ENCODE measurements around the gene REXO2. TPM values are rescaled to one million over a fixed set of nuclear protein-coding genes. Genes with fewer than 3 reads are reported as not detected.

REXO2 gene
- total and polyA plus RNA-seq, 2 of the 4 experiments (the other 2 are of a cell fraction): 179 to 255 TPM

DNA sequence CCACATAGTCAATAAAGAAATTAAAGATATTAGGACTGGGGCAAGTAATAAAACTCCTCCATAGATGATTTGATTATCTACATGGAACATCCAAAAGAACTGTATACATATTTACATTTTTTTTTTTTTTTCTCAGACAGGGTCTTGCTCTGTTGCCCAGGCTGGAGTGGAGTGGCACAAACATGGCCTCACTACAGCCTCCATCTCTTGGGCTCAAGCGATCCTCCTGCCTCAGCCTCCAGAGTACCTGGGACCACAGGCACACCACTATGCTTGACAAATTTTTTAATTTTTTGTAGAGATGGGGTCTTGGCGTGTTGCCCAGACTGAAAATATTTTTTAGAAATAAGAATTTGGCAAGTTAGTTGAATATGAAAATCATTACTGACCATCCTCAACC is 24.7 kb downstream of the REXO2 start:
- Histone ChIP-seq H3K4me3 (ENCODE audit: insufficient read depth, low read depth, low read length) (no peak overlapping the region), H3K9ac (ENCODE audit: low read depth, low read length) (no peak overlapping the region), H3K9me3 (ENCODE audit: control insufficient read depth, insufficient read depth, low read length) (no peaks in the 10 kb centered on the region), H3K4ac (ENCODE audit: low read depth, low read length) (no peak overlapping the region), H4K91ac (ENCODE audit: insufficient read depth, low read depth, low read length) (no peak overlapping the region), H2AFZ (replicated peaks; ENCODE audit: low read length, poor library complexity) (no peak overlapping the region), H3K36me3 (ENCODE audit: control insufficient read depth, insufficient read depth, low read length) (no peaks in the 10 kb centered on the region), H4K8ac (ENCODE audit: low read depth in 2 of 2, low read length in 2 of 2) (no peak overlapping the region), H4K5ac (ENCODE audit: low read depth, low read length) (no peak overlapping the region), H2BK5ac (ENCODE audit: low read depth, low read length, poor library complexity, severe bottlenecking) (no peak overlapping the region), H3K27ac (ENCODE audit: insufficient read depth, low read length) (no peak overlapping the region), H2BK15ac (ENCODE audit: low read depth, low read length) (no peak overlapping the region), H2AK5ac (ENCODE audit: low read depth, low read length) (no peak overlapping the region), H3K56ac (ENCODE audit: extremely low read depth, insufficient read depth, low read length) (no peak overlapping the region), H2BK20ac (ENCODE audit: low read depth, low read length) (no peak overlapping the region), H3K4me1 (ENCODE audit: control insufficient read depth, insufficient read depth, low read length) (no peaks in the 10 kb centered on the region), H3K79me1 (ENCODE audit: low read depth in 1 of 2, low read length in 2 of 2) (no peaks in the 10 kb centered on the region), H3K27me3 (ENCODE audit: control insufficient read depth, insufficient read depth, low read length) (no peaks in the 10 kb centered on the region), H2BK120ac (ENCODE audit: low read depth, low read length) (no peak overlapping the region), H4K20me1 (ENCODE audit: insufficient read depth, low read length) (no peaks in the 10 kb centered on the region), H2AK9ac (replicated peaks; ENCODE audit: low read depth, low read length, poor library complexity) (no peak overlapping the region), H3K23ac (ENCODE audit: low read depth, low read length) (no peak overlapping the region), H3K18ac (ENCODE audit: low read depth, low read length) (no peak overlapping the region), H3K9me1 (ENCODE audit: insufficient read depth, low read length) (no peaks in the 10 kb centered on the region), H3K14ac (replicated peaks; ENCODE audit: low read depth, low read length) (no peak overlapping the region), H3K4me2 (ENCODE audit: low read depth, low read length) (no peak overlapping the region)
- ATAC-seq (ENCODE audit: low read depth) (no peak), DNase-seq (no peak)
- no TSS peak for BruUV-seq (replicated peaks)
- ChIA-PET CTCF (no interaction called here), POLR2A (ENCODE audit: unreplicated experiment) (no interaction called here)
- dilution Hi-C loops (cut with HindIII; ENCODE audit: low sequenced_read_pairs, unreplicated experiment): no loop called here
- intact Hi-C loops (cut with micrococcal nuclease): no loop called here
- in situ Hi-C loops (cut with MboI; ENCODE audit: low sequenced_read_pairs): no loop called here
- no peak for TF ChIP-seq CTCF (conservative IDR thresholded peaks at IDR 0.05; ENCODE audit: low read depth, low read length)
- TF ChIP-seq NFE2L2 (IDR thresholded peaks at IDR 0.05; ENCODE audit: low read depth, low read length): no peak
- no peak for TF ChIP-seq RCOR1 (IDR thresholded peaks at IDR 0.05; ENCODE audit: insufficient replicate concordance, low read length)
- TF ChIP-seq, protein P1, sequence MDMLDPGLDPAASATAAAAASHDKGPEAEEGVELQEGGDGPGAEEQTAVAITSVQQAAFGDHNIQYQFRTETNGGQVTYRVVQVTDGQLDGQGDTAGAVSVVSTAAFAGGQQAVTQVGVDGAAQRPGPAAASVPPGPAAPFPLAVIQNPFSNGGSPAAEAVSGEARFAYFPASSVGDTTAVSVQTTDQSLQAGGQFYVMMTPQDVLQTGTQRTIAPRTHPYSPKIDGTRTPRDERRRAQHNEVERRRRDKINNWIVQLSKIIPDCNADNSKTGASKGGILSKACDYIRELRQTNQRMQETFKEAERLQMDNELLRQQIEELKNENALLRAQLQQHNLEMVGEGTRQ (IDR thresholded peaks at IDR 0.05; ENCODE audit: low read depth, low read length): no peak
- no peak for TF ChIP-seq RAD21 (IDR thresholded peaks at IDR 0.05; ENCODE audit: low read length)
- TF ChIP-seq, protein P2, sequence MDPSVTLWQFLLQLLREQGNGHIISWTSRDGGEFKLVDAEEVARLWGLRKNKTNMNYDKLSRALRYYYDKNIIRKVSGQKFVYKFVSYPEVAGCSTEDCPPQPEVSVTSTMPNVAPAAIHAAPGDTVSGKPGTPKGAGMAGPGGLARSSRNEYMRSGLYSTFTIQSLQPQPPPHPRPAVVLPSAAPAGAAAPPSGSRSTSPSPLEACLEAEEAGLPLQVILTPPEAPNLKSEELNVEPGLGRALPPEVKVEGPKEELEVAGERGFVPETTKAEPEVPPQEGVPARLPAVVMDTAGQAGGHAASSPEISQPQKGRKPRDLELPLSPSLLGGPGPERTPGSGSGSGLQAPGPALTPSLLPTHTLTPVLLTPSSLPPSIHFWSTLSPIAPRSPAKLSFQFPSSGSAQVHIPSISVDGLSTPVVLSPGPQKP (IDR thresholded peaks at IDR 0.05; ENCODE audit: borderline replicate concordance, low read depth, low read length): no peak
- TF ChIP-seq BHLHE40 (IDR thresholded peaks at IDR 0.05; ENCODE audit: low read depth, low read length): no peak
- TF ChIP-seq CEBPB (IDR thresholded peaks at IDR 0.05; ENCODE audit: low read depth, low read length): no peak
- no peak for TF ChIP-seq POLR2A (IDR thresholded peaks at IDR 0.05; ENCODE audit: low read depth, low read length)
- TF ChIP-seq CHD1 (IDR thresholded peaks at IDR 0.05; ENCODE audit: low read depth, low read length): no peak
- TF ChIP-seq MAFK (IDR thresholded peaks at IDR 0.05; ENCODE audit: low read depth, low read length): no peak
- no peak for TF ChIP-seq RFX5 (IDR thresholded peaks at IDR 0.05; ENCODE audit: low read depth, low read length)
- TF ChIP-seq SMC3 (IDR thresholded peaks at IDR 0.05; ENCODE audit: low read depth, low read length): no peak
- no peak for TF ChIP-seq FOS (IDR thresholded peaks at IDR 0.05; ENCODE audit: low read depth, low read length)
- no peak for TF ChIP-seq MAZ (IDR thresholded peaks at IDR 0.05; ENCODE audit: borderline replicate concordance, low read depth, low read length)
- WGBS, 2 experiments (ENCODE audit: extremely low coverage in 2 of 2, insufficient read length in 1 of 2): no CpG with 5 or more reads among the region's 2 CpGs
